Skeletal muscle tissue (tissue), 4 donors: Measurements from ENCODE around the gene SLIT3. TPM values are rescaled to one million over a fixed set of nuclear protein-coding genes. Genes with fewer than 3 reads are reported as not detected.
A peak's percentile ranks its signal among the peaks of the same experiment; 100 is the strongest.

ENCODE experiments used
- H3K27ac ChIP-seq: one replicate; pipeline ENCODE4 v1.7.0; 2013; ENCODE audit warnings: mild to moderate bottlenecking, low read depth, low read length, inconsistent platforms
- H3K27me3 ChIP-seq, 3 donors: one replicate each; pipeline ENCODE4 v1.7.0; 2013; ENCODE audit warnings: low read length in 3 of 3; ENCODE audit not compliant: control insufficient read depth in 3 of 3, insufficient read depth in 3 of 3
- H3K36me3 ChIP-seq, 3 donors: one replicate each; pipeline ENCODE4 v1.7.0; 2013; ENCODE audit warnings: low read length in 3 of 3; ENCODE audit not compliant: control insufficient read depth in 3 of 3, insufficient read depth in 3 of 3
- H3K4me1 ChIP-seq, 3 donors: one replicate each; pipeline ENCODE4 v1.7.0; 2013; ENCODE audit warnings: low read length in 3 of 3, mild to moderate bottlenecking in 3 of 3; ENCODE audit not compliant: control insufficient read depth in 3 of 3, insufficient read depth in 3 of 3
- H3K4me3 ChIP-seq, 3 donors: one replicate each; pipeline ENCODE4 v1.7.0; 2013; ENCODE audit warnings: low read length in 3 of 3
- H3K9ac ChIP-seq, 3 donors: one replicate each; pipeline ENCODE4 v1.7.0; 2013; ENCODE audit warnings: low read length in 3 of 3, mild to moderate bottlenecking in 3 of 3, moderate library complexity in 2 of 3, low read depth in 1 of 3
- H3K9me3 ChIP-seq, 3 donors: one replicate each; pipeline ENCODE4 v1.7.0; 2013; ENCODE audit warnings: low read length in 3 of 3; ENCODE audit not compliant: control insufficient read depth in 3 of 3
- total RNA-seq: library from RNA; depleted of rRNA; stranded (reverse); fragments of >200 nt; gene quantifications from one replicate; pipeline ENCODE4 v1.2.3, GENCODE V29; 2014
- donor health status: Osteomylitis.

The SLIT3 gene
- total RNA-seq, 1 donor from 2014 or later, result 7.8 TPM

GRCh38 chr5:169301386-169301934 lies 521 bp upstream of the SLIT3 start:
- H3K4me3 ChIP-seq, result peak overlapping the region; percentile 51 to 54 (median 54)
- H3K9ac ChIP-seq, result peak overlapping the region in 2 of 3 donors; percentile 50 to 57
- peaks cover 15 to 35% (median 30%) of the 10 kb centered on the region in 3 donors for H3K27me3 ChIP-seq
- H3K36me3 ChIP-seq, result no peaks in the 10 kb centered on the region
- H3K27ac ChIP-seq, result no peak overlapping the region
- peaks cover 7 to 19% (median 16%) of the 10 kb centered on the region in 3 donors for H3K4me1 ChIP-seq
- H3K9me3 ChIP-seq, result no peaks in the 10 kb centered on the region

- no peaks in the 10 kb centered on the region for H3K9me3 ChIP-seq
- H3K27me3 ChIP-seq, result peaks cover 11 to 38% (median 30%) of the 10 kb centered on the region in 3 donors
- peak overlapping the region; percentile 51 for H3K27ac ChIP-seq
- H3K4me1 ChIP-seq, result peaks cover 7 to 20% (median 19%) of the 10 kb centered on the region in 3 donors
- H3K9ac ChIP-seq, result peak overlapping the region; percentile 20 to 80 (median 53)
- H3K36me3 ChIP-seq, result no peaks in the 10 kb centered on the region
- H3K4me3 ChIP-seq, result peak overlapping the region; percentile 56 to 73 (median 57)
Measured at GRCh38 chr5:169299663-169300467, 1.1 kb downstream of the SLIT3 start.

- H3K4me1 ChIP-seq, result peaks cover 7 to 20% (median 19%) of the 10 kb centered on the region in 3 donors
- H3K9me3 ChIP-seq, result no peaks in the 10 kb centered on the region
- peaks cover 11 to 37% (median 30%) of the 10 kb centered on the region in 3 donors for H3K27me3 ChIP-seq
- H3K27ac ChIP-seq, result peak overlapping the region; percentile 51
- peak overlapping the region; percentile 36 to 57 (median 56) for H3K4me3 ChIP-seq
- peak overlapping the region in 1 of 3 donors; percentile 80 for H3K9ac ChIP-seq
- no peaks in the 10 kb centered on the region for H3K36me3 ChIP-seq
Measured at GRCh38 chr5:169299191-169299662, 1.7 kb downstream of the SLIT3 start.

GRCh38 chr5:169298193-169298592 lies 2.7 kb downstream of the SLIT3 start:
- Histone ChIP-seq H3K4me1 (peaks cover 7 to 20% (median 19%) of the 10 kb centered on the region in 3 donors), H3K9ac (no peak overlapping the region), H3K27ac (no peak overlapping the region), H3K27me3 (peaks cover 9 to 30% (median 26%) of the 10 kb centered on the region in 3 donors), H3K4me3 (no peak overlapping the region), H3K9me3 (no peaks in the 10 kb centered on the region), H3K36me3 (no peaks in the 10 kb centered on the region)

GRCh38 chr5:169296419-169297143 lies 4.4 kb downstream of the SLIT3 start:
- Histone ChIP-seq H3K4me3 (no peak overlapping the region), H3K4me1 (peaks cover 5 to 24% (median 12%) of the 10 kb centered on the region in 3 donors), H3K9me3 (no peaks in the 10 kb centered on the region), H3K27me3 (peaks cover 3 to 26% (median 16%) of the 10 kb centered on the region in 3 donors), H3K36me3 (no peaks in the 10 kb centered on the region), H3K27ac (peak overlapping the region; percentile 30), H3K9ac (no peak overlapping the region)

- Histone ChIP-seq H3K4me1 (peaks cover 0 to 32% (median 13%) of the 10 kb centered on the region in 3 donors), H3K27me3 (peaks cover 0 to 23% (median 11%) of the 10 kb centered on the region in 3 donors), H3K36me3 (no peaks in the 10 kb centered on the region), H3K9ac (no peak overlapping the region), H3K9me3 (no peaks in the 10 kb centered on the region), H3K4me3 (no peak overlapping the region), H3K27ac (no peak overlapping the region)
Measured at GRCh38 chr5:169295306-169295705, 5.6 kb downstream of the SLIT3 start.

DNA sequence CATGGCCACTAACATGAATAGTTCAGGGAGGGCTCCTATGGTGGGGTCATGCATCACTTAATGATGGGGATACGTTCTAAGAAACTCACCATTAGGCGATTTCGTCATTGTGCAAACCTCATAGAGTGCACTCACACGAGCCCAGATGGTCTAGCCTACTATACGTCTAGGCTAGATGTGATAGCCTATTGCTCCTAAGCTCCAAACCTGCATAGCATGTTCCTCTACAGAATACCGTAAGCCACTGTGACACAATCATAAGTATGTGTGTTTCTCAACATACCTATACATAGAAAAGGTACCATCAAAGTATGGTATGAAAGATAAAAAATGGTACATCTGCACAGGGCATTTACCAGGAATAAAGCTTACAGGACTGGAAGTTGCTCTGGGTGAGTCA lies 6.3 kb downstream of the SLIT3 start:
- H3K4me1 ChIP-seq, result peaks cover 0 to 39% (median 14%) of the 10 kb centered on the region in 3 donors
- no peak overlapping the region for H3K9ac ChIP-seq
- no peaks in the 10 kb centered on the region for H3K36me3 ChIP-seq
- H3K4me3 ChIP-seq, result no peak overlapping the region
- peaks cover 0 to 17% (median 6%) of the 10 kb centered on the region in 3 donors for H3K27me3 ChIP-seq
- H3K9me3 ChIP-seq, result peaks cover 0 to 3% (median 0%) of the 10 kb centered on the region in 3 donors
- H3K27ac ChIP-seq, result no peak overlapping the region

DNA sequence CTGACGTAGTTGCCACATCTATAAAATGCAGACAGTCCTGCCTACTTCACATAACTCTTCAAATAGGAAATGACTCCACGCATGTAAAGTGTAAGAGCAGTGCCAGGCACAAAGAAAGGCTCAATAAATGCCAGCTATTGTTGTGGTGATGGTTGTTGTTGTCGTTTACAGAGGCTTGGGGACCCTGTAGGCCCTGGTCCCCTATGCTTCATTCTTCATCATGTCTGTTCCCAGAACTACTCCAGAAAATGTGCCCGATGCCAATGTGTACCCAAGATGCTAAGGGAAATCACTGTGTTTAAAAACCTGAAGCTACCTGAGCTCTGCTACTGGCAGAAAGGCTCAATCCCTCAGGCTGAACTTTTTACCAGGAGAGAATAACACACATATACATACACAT lies 9.1 kb downstream of the SLIT3 start:
- Histone ChIP-seq H3K27ac (no peak overlapping the region), H3K36me3 (no peaks in the 10 kb centered on the region), H3K9me3 (peaks cover 0 to 3% (median 0%) of the 10 kb centered on the region in 3 donors), H3K9ac (no peak overlapping the region), H3K27me3 (peaks cover 0 to 10% (median 0%) of the 10 kb centered on the region in 3 donors), H3K4me3 (no peak overlapping the region), H3K4me1 (peaks cover 8 to 51% (median 23%) of the 10 kb centered on the region in 3 donors)

- Histone ChIP-seq H3K9me3 (peaks cover under 1 to 3% (median under 1%) of the 10 kb centered on the region in 3 donors), H3K36me3 (no peaks in the 10 kb centered on the region), H3K4me1 (peaks cover 8 to 50% (median 26%) of the 10 kb centered on the region in 3 donors), H3K9ac (no peak overlapping the region), H3K27me3 (peaks cover 0 to 10% (median 0%) of the 10 kb centered on the region in 3 donors), H3K27ac (no peak overlapping the region), H3K4me3 (no peak overlapping the region)
Measured at GRCh38 chr5:169290895-169291294, 10.0 kb downstream of the SLIT3 start.
